ENCODE measurements around the gene CAPN12.

CAPN12 gene

GRCh38 chr19:38692458-38693379 lies 51.6 kb downstream of the CAPN12 start:
- no peak for DNase-seq

GRCh38 chr19:38691938-38692457 lies 52.3 kb downstream of the CAPN12 start:
- DNase-seq, result no peak

- DNase-seq, result no peak
These were observed 53.4 kb downstream of the CAPN12 start for GRCh38 chr19:38690832-38691231.

- DNase-seq, result no peak
These were observed 54.1 kb downstream of the CAPN12 start for GRCh38 chr19:38690146-38690545.

GRCh38 chr19:38687837-38688378 lies 56.4 kb downstream of the CAPN12 start:
- DNase-seq, result no peak

- no peak for DNase-seq
These were observed 57.8 kb downstream of the CAPN12 start for GRCh38 chr19:38686530-38686888.

- DNase-seq, result peak; percentile 82
These were observed 58.4 kb downstream of the CAPN12 start for GRCh38 chr19:38685666-38686529.

- DNase-seq, result no peak
These were observed 59.2 kb downstream of the CAPN12 start for GRCh38 chr19:38684862-38685665.

- DNase-seq, result peak; percentile 96
These were observed 60.0 kb downstream of the CAPN12 start for GRCh38 chr19:38684078-38684861.

GRCh38 chr19:38683393-38684077 lies 60.7 kb downstream of the CAPN12 start:
- DNase-seq, result peak; percentile 94

- no peak for DNase-seq
These were observed 61.3 kb downstream of the CAPN12 start for GRCh38 chr19:38682872-38683392.

GRCh38 chr19:38682195-38682867 lies 61.9 kb downstream of the CAPN12 start:
- DNase-seq, result no peak
